ENCODE data around the gene MED12L. TPM values are rescaled to one million over a fixed set of nuclear protein-coding genes. Genes with fewer than 3 reads are reported as not detected.
"Not testable (repeated sequence)": the region's sequence is repeated elsewhere in the genome, so short reads cannot be mapped to it uniquely, and the experiment has no call there.

The MED12L gene
- total RNA-seq, 3 donors from 2014 or later: 0.48 to 1.6 (median 1.6) TPM

GRCh38 chr3:151386056-151386455, 300.6 kb downstream of the MED12L start:
- DNase-seq (ENCODE audit: low spot score in 2 of 2): no peak
- intact Hi-C loops (cut with DNase I; ENCODE audit: low total_unique reads): no loop called here
- Histone ChIP-seq H3K36me3 (no peaks in the 10 kb centered on the region), H3K9me3 (no peaks in the 10 kb centered on the region), H3K4me3 (no peak overlapping the region), H3K27ac (no peak overlapping the region), H3K27me3 (no peaks in the 10 kb centered on the region), H3K4me1 (no peaks in the 10 kb centered on the region)
- TF ChIP-seq POLR2A (IDR thresholded peaks at IDR 0.05) (no peak), POLR2AphosphoS5 (IDR thresholded peaks at IDR 0.05) (no peak), CTCF (IDR thresholded peaks at IDR 0.05) (no peak)

- no peak overlapping the region for H3K4me3 ChIP-seq
- H3K36me3 ChIP-seq: no peaks in the 10 kb centered on the region
- H3K4me1 ChIP-seq: no peaks in the 10 kb centered on the region
- TF ChIP-seq POLR2A (IDR thresholded peaks at IDR 0.05) (no peak), POLR2AphosphoS5 (IDR thresholded peaks at IDR 0.05) (no peak), CTCF (IDR thresholded peaks at IDR 0.05) (no peak)
- no peak overlapping the region for H3K27ac ChIP-seq
- no peaks in the 10 kb centered on the region for H3K27me3 ChIP-seq
- H3K9me3 ChIP-seq: no peaks in the 10 kb centered on the region
- no peak for DNase-seq (ENCODE audit: low spot score in 2 of 2)
- intact Hi-C loops (cut with DNase I; ENCODE audit: low total_unique reads): no loop called here
Measured at GRCh38 chr3:151387432-151387831, 302.0 kb downstream of the MED12L start.

GRCh38 chr3:151387842-151388241, 302.4 kb downstream of the MED12L start:
- H3K4me1 ChIP-seq: no peaks in the 10 kb centered on the region
- no peaks in the 10 kb centered on the region for H3K36me3 ChIP-seq
- TF ChIP-seq POLR2AphosphoS5 (IDR thresholded peaks at IDR 0.05): no peak
- TF ChIP-seq POLR2A (IDR thresholded peaks at IDR 0.05): no peak
- TF ChIP-seq CTCF (IDR thresholded peaks at IDR 0.05): no peak
- H3K27ac ChIP-seq: no peak overlapping the region
- no peak for DNase-seq (ENCODE audit: low spot score in 2 of 2)
- no peaks in the 10 kb centered on the region for H3K27me3 ChIP-seq
- H3K4me3 ChIP-seq: no peak overlapping the region
- H3K9me3 ChIP-seq: no peaks in the 10 kb centered on the region
- intact Hi-C loops (cut with DNase I; ENCODE audit: low total_unique reads): no loop called here

GRCh38 chr3:151391720-151392119, 306.3 kb downstream of the MED12L start:
- Histone ChIP-seq H3K27ac (no peak overlapping the region), H3K27me3 (no peaks in the 10 kb centered on the region), H3K9me3 (no peaks in the 10 kb centered on the region), H3K4me1 (no peaks in the 10 kb centered on the region), H3K36me3 (no peaks in the 10 kb centered on the region), H3K4me3 (no peak overlapping the region)
- no peak for TF ChIP-seq CTCF (IDR thresholded peaks at IDR 0.05)
- no peak for TF ChIP-seq POLR2AphosphoS5 (IDR thresholded peaks at IDR 0.05)
- TF ChIP-seq POLR2A (IDR thresholded peaks at IDR 0.05): no peak
- no peak for DNase-seq (ENCODE audit: low spot score in 2 of 2)
- intact Hi-C loops (cut with DNase I; ENCODE audit: low total_unique reads): no loop called here

- H3K27me3 ChIP-seq; intact Hi-C loops (cut with DNase I; ENCODE audit: low total_unique reads); H3K27ac ChIP-seq; H3K9me3 ChIP-seq; H3K4me1 ChIP-seq; DNase-seq (ENCODE audit: low spot score in 2 of 2); H3K4me3 ChIP-seq; H3K36me3 ChIP-seq: not testable (repeated sequence)
Measured at GRCh38 chr3:151392191-151392590, 306.7 kb downstream of the MED12L start.

Measured in breast epithelium (tissue), 4 donors.